Endothelial cell of umbilical vein (primary cell): ENCODE data around the gene TMEM170B.

Source experiments
- CTCF ChIP-seq, 2 donors: IDR thresholded peaks; 1 replicate in 1 of 2; 2 replicates in 1 of 2; pipeline ENCODE4 v1.5.1; 2011; ENCODE audit warnings: low read length in 2 of 2, mild to moderate bottlenecking in 2 of 2, moderate library complexity in 2 of 2, control low read depth in 1 of 2, inconsistent platforms in 1 of 2, low read depth in 1 of 2; ENCODE audit not compliant: insufficient read depth in 1 of 2; ENCODE audit errors: extremely low read depth in 1 of 2
- EZH2 ChIP-seq: IDR thresholded peaks from 2 replicates; pipeline ENCODE4 v1.6.1; 2012; ENCODE audit warnings: borderline replicate concordance, low read depth, mild to moderate bottlenecking, moderate library complexity, low read length, inconsistent platforms; ENCODE audit not compliant: severe bottlenecking
- JUN ChIP-seq: IDR thresholded peaks from 2 replicates; pipeline ENCODE4 v1.6.1; 2011; ENCODE audit warnings: borderline replicate concordance, low read depth; ENCODE audit not compliant: insufficient read length, insufficient read depth
- MAX ChIP-seq: IDR thresholded peaks from 2 replicates; pipeline ENCODE4 v1.6.1; 2011; ENCODE audit not compliant: insufficient read depth, insufficient read length
- MYC ChIP-seq: IDR thresholded peaks from one replicate; pipeline ENCODE4 v1.6.1; 2011; ENCODE audit warnings: mild to moderate bottlenecking, low read depth, low read length
- POLR2A ChIP-seq: IDR thresholded peaks from 2 replicates; pipeline ENCODE4 v1.6.1; 2012; ENCODE audit warnings: low read depth, mild to moderate bottlenecking, control low read depth, low read length
- POLR2AphosphoS5 ChIP-seq: IDR thresholded peaks from 2 replicates; pipeline ENCODE4 v1.6.1; 2012; ENCODE audit warnings: low read depth, mild to moderate bottlenecking, control low read depth, low read length, moderate library complexity; ENCODE audit not compliant: insufficient read depth

- TF ChIP-seq CTCF (IDR thresholded peaks at IDR 0.05; ENCODE audit: extremely low read depth in 1 of 2, insufficient read depth in 1 of 2, low read depth in 1 of 2, low read length in 2 of 2) (no peak), MAX (no peak), POLR2A (no peak), EZH2 (no peak), JUN (no peak), POLR2AphosphoS5 (no peak), MYC (no peak)
These were observed 37.5 kb upstream of the TMEM170B start for GRCh38 chr6:11500008-11500407.
